GM12873 (cell line): ENCODE data around the gene ESYT2.

Source experiments
- TF ChIP-seq, protein P1 (sequence below): IDR thresholded peaks from 2 replicates; pipeline ENCODE4 v1.5.1; 2012; ENCODE audit warnings: low read depth, mild to moderate bottlenecking, moderate library complexity, low read length, control low read depth; ENCODE audit not compliant: insufficient read depth; ENCODE audit errors: missing control alignments

Gene ESYT2

DNA sequence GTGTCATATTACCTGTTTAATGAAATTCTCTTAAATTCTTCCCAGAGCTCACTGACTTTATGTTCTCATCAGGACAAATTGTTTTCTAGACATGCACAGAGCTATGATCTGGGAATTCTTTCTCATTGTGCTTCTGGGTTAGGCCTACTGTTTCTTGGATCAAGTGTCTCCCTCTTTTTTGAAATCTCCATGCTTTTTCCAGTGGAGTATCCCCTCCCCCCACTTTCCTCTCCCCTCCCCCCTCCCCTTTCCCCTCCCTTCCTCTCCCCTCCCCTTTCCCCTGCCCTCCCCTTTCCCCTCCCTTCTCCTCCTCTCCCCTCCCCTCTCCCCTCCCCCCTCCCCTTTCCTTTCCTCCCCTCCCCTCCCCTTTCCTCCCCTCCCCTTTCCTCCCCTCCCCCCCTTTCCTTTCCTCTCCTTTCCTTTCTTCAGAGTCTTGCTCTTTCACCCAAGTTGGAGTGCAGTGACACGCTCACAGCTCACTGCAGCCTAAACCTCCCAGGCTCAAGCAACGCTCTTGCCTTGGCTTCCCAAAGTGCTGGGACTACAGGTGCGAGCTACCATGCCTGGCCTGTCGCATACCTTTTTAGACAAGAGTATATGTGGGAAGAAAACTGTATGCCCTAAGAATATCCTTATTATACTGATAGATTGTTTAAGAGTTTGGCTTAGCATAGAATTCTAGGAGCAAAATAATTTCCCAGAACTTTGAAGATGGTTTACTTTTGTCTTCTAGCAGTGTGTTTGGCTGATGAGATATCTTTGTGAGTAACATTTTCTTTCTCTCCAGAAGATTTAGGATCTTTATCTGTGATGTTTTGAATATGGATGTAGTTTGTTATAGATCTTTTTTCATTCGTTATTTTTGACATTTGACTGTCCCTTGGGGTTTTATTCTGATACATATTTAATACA is 29.5 kb upstream of the ESYT2 start:
- TF ChIP-seq, protein P1, sequence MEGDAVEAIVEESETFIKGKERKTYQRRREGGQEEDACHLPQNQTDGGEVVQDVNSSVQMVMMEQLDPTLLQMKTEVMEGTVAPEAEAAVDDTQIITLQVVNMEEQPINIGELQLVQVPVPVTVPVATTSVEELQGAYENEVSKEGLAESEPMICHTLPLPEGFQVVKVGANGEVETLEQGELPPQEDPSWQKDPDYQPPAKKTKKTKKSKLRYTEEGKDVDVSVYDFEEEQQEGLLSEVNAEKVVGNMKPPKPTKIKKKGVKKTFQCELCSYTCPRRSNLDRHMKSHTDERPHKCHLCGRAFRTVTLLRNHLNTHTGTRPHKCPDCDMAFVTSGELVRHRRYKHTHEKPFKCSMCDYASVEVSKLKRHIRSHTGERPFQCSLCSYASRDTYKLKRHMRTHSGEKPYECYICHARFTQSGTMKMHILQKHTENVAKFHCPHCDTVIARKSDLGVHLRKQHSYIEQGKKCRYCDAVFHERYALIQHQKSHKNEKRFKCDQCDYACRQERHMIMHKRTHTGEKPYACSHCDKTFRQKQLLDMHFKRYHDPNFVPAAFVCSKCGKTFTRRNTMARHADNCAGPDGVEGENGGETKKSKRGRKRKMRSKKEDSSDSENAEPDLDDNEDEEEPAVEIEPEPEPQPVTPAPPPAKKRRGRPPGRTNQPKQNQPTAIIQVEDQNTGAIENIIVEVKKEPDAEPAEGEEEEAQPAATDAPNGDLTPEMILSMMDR: no peak

DNA sequence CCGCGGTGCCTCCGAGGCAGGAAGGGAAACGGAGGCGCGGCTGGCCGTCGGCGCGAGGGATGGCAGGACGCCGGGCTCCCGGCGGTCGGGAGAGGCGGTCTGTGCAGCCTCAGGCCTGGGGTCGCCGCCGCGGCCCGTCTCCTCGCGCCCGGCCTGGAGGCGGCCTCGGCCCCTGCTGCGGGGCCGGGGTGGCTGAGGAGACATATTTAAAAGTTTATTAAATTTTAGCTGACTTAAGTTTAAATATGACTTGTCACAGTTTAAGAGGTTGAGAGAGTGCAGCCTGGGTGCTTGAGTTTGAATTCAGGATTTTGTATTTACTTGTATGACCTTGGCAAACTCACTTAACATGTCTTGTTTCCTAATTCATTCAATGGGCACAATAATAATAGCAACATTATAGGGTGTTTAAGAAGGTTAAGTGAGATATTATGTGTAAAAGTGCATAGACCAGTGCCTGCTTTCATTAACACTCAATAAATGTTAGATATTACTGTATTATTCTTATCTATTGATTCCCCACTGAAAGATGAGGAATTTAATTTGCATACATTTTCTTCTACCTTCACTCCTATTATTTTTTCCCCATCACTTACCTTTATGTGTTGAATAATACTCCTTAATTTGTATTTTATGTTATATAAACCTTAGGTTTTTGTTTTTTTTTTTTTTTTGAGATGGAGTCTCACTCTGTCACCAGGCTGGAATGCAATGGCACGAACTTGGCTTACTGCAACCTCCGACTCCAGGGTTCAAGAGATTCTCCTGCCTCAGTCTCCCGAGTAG is 27.8 kb upstream of the ESYT2 start:
- TF ChIP-seq, protein P1: no peak

DNA sequence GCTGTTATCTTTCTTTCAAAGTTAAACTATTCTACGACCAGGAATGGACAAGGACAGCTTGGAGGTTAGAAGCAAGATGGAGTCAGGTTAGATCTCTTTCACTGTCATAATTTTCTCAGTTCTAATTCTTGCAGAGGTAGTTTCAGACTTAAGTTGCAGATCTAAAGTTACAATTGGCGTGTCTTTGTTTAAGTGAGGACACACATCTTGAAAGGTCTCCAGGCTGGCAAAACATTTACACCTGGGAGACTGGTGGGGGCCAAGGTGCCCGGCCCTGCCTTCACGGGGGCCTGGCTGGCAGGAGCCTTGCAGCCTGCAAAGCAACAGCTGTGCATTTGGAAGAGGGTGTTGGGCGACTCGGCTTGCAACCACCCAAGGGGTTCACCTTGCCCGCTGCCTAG is 25.4 kb upstream of the ESYT2 start:
- TF ChIP-seq, protein P1: no peak

DNA sequence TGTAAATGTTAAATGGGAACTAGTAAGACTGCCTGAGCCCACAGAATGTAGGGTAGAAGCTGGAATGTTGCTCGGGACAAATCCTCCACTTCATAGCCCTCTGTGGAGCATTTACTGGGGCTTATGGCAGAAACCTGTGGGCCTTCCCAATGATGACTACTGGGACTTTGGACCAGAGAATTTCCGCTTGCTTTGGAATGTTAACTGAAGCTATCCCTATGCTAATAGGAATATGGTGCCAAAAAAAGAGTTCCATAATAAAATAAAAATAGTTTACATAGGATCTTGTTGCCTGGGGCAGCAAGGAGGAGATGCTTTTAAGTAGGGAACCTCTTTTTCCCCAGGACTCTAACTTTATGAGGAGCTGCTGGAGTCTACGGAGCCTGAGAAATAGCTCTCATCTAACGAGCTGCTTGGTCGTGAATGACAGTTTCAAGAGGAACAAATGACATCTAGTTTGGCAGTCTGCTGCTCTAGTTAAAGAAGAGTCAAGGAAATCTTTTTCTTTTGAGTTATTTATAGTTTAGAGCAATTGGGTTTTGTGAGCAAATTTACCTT is 21.3 kb upstream of the ESYT2 start:
- TF ChIP-seq, protein P1: no peak

DNA sequence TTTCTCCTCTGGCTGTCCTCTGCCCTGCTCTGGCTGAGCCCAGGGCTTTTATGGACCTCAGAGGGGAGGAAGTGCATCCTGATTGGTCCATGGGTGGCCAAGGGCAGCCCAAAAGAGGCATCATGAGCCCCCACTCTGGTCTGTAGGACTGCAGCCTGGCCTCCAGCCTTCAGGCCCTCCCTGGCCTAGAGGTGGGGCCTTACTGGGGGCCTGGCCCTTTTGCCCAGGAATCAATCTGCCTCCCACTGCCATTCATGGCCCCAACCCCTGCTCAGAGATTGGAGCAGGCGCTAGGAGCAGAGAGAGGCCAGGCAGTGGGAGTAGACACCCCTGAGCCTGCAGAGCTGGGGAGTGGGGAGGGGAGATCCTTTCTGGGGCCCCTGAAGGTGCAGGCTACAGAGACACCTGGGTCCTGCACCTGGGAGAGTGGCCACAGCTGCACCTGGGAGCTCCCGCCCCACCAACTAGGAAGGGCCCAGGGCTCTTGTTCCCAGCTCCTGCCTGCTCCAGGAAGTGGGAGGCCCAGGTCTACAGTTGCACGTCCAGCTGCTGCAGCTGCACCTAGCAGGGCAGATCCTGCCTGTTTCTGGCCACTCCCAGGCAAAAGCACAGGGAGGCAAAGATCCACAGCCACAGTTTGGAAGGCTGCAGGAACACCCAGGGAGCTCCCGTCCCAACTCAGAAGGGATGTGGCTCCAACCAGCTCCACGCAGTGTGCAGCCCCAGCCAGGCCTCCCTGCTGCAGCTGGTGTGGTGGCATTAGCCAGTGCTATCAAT is 20.6 kb upstream of the ESYT2 start:
- TF ChIP-seq, protein P1: no peak

DNA sequence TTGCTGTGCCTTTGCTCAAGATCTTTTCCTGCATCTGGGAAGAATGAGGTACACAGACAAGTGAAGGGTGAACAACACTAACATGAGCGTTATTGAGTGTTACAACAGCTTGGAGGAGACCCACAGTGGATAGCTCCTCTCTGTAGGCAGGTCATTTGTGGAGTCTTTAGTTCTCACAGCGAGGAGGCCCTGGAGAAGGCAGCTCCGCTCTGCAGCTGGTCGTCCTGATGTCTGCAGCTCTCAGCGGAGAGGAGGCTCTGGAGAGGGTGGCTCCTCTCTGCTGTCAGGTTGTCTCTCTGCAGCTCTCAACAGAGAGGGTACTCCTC is 20.1 kb upstream of the ESYT2 start:
- TF ChIP-seq, protein P1: no peak
